Activated CD4-positive, alpha-beta memory T cell treated with anti-CD3 and anti-CD28 coated beads for 36 hours (primary cell): ENCODE results near the gene SLC66A1. TPM values are rescaled to one million over a fixed set of nuclear protein-coding genes. Genes with fewer than 3 reads are reported as not detected.

Source experiments
- CTCF ChIA-PET: fragments of 350-600 bp; sonication (Branson Sonifier 250); formaldehyde crosslinking; loops from one replicate; lab custom pipeline; 2021; ENCODE audit warnings: antibody characterized with exemption, inconsistent platforms; lab: Charles Lee
- POLR2A ChIA-PET: fragments of 350-600 bp; sonication (Branson Sonifier 250); formaldehyde crosslinking; loops from one replicate; lab custom pipeline; 2021; ENCODE audit warnings: antibody characterized with exemption; lab: Charles Lee
- DNase-seq: peaks from one replicate; pipeline ENCODE4 v3.0.0-alpha.2; 2020
- H3K27ac Mint-ChIP-seq: one replicate; pipeline ENCODE4 v1.8.0; 2021; ENCODE audit warnings: mixed read lengths
- H3K27me3 Mint-ChIP-seq: one replicate; pipeline ENCODE4 v1.8.0; 2021; ENCODE audit warnings: mixed read lengths
- H3K36me3 Mint-ChIP-seq: one replicate; pipeline ENCODE4 v1.8.0; 2021; ENCODE audit warnings: mixed read lengths
- H3K4me1 Mint-ChIP-seq: one replicate; pipeline ENCODE4 v1.8.0; 2021; ENCODE audit warnings: low read depth, mixed read lengths
- H3K4me3 Mint-ChIP-seq: one replicate; pipeline ENCODE4 v1.8.0; 2021; ENCODE audit warnings: mild to moderate bottlenecking, mixed read lengths
- H3K9me3 Mint-ChIP-seq: one replicate; pipeline ENCODE4 v1.8.0; 2021; ENCODE audit warnings: mixed read lengths
- intact Hi-C: fragments of 100-400 bp; cut with micrococcal nuclease; formaldehyde crosslinking; loops from one replicate; pipeline ENCODE4 v1.15.1; 2023
- total RNA-seq, 2 experiments: library from RNA; stranded (reverse); gene quantifications; one replicate each; pipeline ENCODE4 v1.2.3, GENCODE V29; 2021

The SLC66A1 gene
- total RNA-seq, 2 experiments from 2014 or later = 6.8 to 7.9 TPM

DNA sequence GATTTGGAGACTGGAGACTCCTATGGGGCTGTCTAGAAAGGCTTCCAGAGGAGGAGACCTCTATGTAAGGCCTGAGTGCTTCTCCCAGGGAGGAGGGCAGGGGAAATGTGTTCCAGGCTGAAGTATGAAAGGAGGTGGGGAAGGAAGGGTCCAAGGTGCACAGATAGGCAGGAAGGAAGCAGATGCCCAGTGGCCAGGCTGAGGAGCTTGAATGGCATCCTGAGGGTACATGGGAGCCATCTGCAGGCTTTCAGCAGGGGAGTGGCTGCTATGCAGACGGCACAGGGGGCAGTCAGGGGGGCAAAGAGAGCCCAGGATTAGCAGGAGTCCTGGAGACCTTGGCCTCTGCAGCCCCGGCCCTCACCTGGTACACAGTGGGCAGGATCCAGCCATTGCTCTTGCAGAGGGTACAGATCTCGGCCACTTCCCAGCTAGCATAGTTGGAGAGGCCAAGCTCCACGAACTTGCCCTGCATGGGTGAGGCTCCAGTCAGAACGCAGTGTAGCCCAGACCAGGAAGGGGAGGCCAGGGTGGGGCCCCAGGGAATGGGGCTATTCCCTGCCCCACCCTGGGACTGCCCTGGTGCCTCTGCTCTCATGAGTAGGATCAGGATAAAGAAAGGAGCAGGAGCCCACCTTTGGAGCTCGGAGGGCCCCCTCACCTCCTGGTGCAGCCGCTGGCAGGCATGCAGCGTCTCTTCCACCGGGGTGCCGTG lies 4.2 kb upstream of the SLC66A1 start:
- POLR2A ChIA-PET = no interaction called here
- Mint-ChIP-seq H3K27me3 (no peaks in the 10 kb centered on the region), H3K27ac (no peak overlapping the region), H3K4me1 (peaks cover 17% of the 10 kb centered on the region), H3K36me3 (peaks cover 25% of the 10 kb centered on the region), H3K4me3 (no peak overlapping the region), H3K9me3 (no peaks in the 10 kb centered on the region)
- intact Hi-C loops = no loop called here
- no peak for DNase-seq
- CTCF ChIA-PET = no interaction called here

DNA sequence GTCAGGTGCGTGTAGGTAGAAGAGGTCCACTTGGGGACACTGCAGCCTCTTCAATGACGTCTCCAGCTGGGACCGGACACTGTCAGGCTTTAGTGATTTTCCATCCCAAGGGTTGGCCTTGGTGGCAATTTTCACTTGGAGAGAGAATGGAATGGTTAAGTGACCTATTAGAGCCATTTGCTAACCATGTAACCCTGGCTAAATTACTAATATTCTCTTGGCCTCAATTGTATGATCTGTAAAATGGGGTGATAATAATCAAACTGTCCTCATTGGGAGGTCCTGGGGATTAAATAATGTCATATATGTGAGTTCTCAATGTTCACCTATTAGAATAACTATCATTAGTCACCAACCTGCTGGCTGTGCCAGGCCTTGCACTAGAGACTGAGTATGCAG lies 3.6 kb upstream of the SLC66A1 start:
- Mint-ChIP-seq H3K27ac (no peak overlapping the region), H3K27me3 (no peaks in the 10 kb centered on the region), H3K4me3 (no peak overlapping the region), H3K4me1 (peaks cover 23% of the 10 kb centered on the region), H3K36me3 (peaks cover 22% of the 10 kb centered on the region), H3K9me3 (no peaks in the 10 kb centered on the region)
- ChIA-PET POLR2A (no interaction called here), CTCF (no interaction called here)
- no peak for DNase-seq
- intact Hi-C loops = no loop called here

DNA sequence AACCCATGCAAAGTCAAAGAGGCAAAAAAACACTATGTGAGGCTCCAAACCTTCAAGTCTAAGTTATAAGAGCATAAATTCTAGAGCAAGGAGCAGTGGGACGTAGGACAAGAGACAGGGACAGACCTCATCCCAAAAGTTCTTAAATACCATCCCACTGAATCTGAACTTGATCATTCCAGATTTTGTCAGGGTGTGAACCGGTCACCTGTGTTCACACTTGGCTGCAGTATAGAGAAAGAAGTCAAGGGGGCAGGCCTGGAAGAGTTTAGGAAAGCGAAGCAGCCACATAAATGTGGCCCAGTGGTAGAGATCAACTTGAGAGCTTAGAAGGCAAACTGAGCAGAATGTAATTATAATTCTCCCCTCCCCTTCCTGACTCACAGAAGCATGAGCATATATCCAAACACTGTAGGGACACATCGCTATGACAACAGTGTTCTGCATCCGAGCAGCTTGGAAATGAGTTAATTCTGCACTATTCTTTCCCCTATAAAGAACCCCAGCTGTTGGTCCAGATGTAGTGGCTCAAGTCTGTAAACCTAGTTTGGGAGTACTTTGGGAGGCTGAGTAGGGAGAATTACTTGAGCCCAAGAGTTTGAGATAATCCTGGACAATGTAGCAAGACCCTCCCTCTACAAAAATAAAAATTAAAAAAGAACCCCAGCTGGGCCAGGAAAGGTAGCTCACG lies 2.9 kb upstream of the SLC66A1 start:
- no peak overlapping the region for H3K27ac Mint-ChIP-seq
- H3K4me3 Mint-ChIP-seq = no peak overlapping the region
- peaks cover 25% of the 10 kb centered on the region for H3K4me1 Mint-ChIP-seq
- intact Hi-C loops = no loop called here
- ChIA-PET CTCF (no interaction called here), POLR2A (no interaction called here)
- no peak for DNase-seq
- no peaks in the 10 kb centered on the region for H3K9me3 Mint-ChIP-seq
- H3K36me3 Mint-ChIP-seq = peaks cover 19% of the 10 kb centered on the region
- H3K27me3 Mint-ChIP-seq = no peaks in the 10 kb centered on the region

- no peak for DNase-seq
- H3K9me3 Mint-ChIP-seq = no peaks in the 10 kb centered on the region
- ChIA-PET CTCF (no interaction called here), POLR2A (no interaction called here)
- intact Hi-C loops = no loop called here
- H3K4me1 Mint-ChIP-seq = peaks cover 25% of the 10 kb centered on the region
- H3K36me3 Mint-ChIP-seq = peaks cover 12% of the 10 kb centered on the region
- H3K27ac Mint-ChIP-seq = no peak overlapping the region
- H3K27me3 Mint-ChIP-seq = no peaks in the 10 kb centered on the region
- H3K4me3 Mint-ChIP-seq = no peak overlapping the region
These were observed 2.1 kb upstream of the SLC66A1 start for GRCh38 chr1:19310061-19310460.

- POLR2A ChIA-PET = no interaction called here
- H3K27me3 Mint-ChIP-seq = no peaks in the 10 kb centered on the region
- H3K36me3 Mint-ChIP-seq = peaks cover 10% of the 10 kb centered on the region
- intact Hi-C loops = no loop called here
- H3K4me1 Mint-ChIP-seq = peaks cover 32% of the 10 kb centered on the region
- DNase-seq = no peak
- no peak overlapping the region for H3K27ac Mint-ChIP-seq
- CTCF ChIA-PET = interaction anchor here (0.6 to 1.6 kb wide), 3 partner anchors 22 to 111 kb away, joined by 3 read pairs; partner anchors contain the start of gene AKR7A3
- H3K4me3 Mint-ChIP-seq = peak overlapping the region; percentile 79
- no peaks in the 10 kb centered on the region for H3K9me3 Mint-ChIP-seq
These were observed 1.2 kb upstream of the SLC66A1 start for GRCh38 chr1:19310720-19311502.

- DNase-seq = peak; percentile 26
- Mint-ChIP-seq H3K27me3 (no peaks in the 10 kb centered on the region), H3K27ac (no peak overlapping the region), H3K4me1 (peaks cover 35% of the 10 kb centered on the region), H3K36me3 (peaks cover 10% of the 10 kb centered on the region), H3K9me3 (no peaks in the 10 kb centered on the region), H3K4me3 (peak overlapping the region; percentile 79)
- intact Hi-C loops = no loop called here
- ChIA-PET CTCF (interaction anchor here (0.6 to 1.6 kb wide), 4 partner anchors 23 to 112 kb away, joined by 3 read pairs; partner anchors contain the start of gene AKR7A3), POLR2A (no interaction called here)
These were observed 609 bp upstream of the SLC66A1 start for GRCh38 chr1:19311503-19311930.

- H3K27ac Mint-ChIP-seq = peak overlapping the region; percentile 35
- ChIA-PET POLR2A (interaction anchor here (1.0 kb wide), 1 partner anchor 55 kb away, joined by 3 read pairs; no protein-coding TSS in a partner anchor), CTCF (interaction anchor here (0.6 to 1.6 kb wide), 3 partner anchors 29 to 286 kb away, joined by 3 to 6 read pairs (median 4); no protein-coding TSS in a partner anchor)
- no peaks in the 10 kb centered on the region for H3K27me3 Mint-ChIP-seq
- peaks cover 35% of the 10 kb centered on the region for H3K4me1 Mint-ChIP-seq
- intact Hi-C loops = loop anchor here (2.0 kb wide), 1 partner anchor 56 kb away; no protein-coding TSS in a partner anchor
- no peaks in the 10 kb centered on the region for H3K9me3 Mint-ChIP-seq
- H3K4me3 Mint-ChIP-seq = peak overlapping the region; percentile 71
- no peak for DNase-seq
- no peaks in the 10 kb centered on the region for H3K36me3 Mint-ChIP-seq
These were observed 883 bp downstream of the SLC66A1 start for GRCh38 chr1:19312782-19313635.

GRCh38 chr1:19313636-19313959 lies 1.5 kb downstream of the SLC66A1 start:
- POLR2A ChIA-PET = no interaction called here
- intact Hi-C loops = loop anchor here (2.0 kb wide), 1 partner anchor 57 kb away; no protein-coding TSS in a partner anchor
- CTCF ChIA-PET = interaction anchor here (0.6 kb wide), 1 partner anchor 285 kb away, joined by 6 read pairs; no protein-coding TSS in a partner anchor
- Mint-ChIP-seq H3K4me1 (peaks cover 35% of the 10 kb centered on the region), H3K27me3 (no peaks in the 10 kb centered on the region), H3K4me3 (no peak overlapping the region), H3K9me3 (no peaks in the 10 kb centered on the region), H3K27ac (no peak overlapping the region), H3K36me3 (no peaks in the 10 kb centered on the region)
- no peak for DNase-seq

DNA sequence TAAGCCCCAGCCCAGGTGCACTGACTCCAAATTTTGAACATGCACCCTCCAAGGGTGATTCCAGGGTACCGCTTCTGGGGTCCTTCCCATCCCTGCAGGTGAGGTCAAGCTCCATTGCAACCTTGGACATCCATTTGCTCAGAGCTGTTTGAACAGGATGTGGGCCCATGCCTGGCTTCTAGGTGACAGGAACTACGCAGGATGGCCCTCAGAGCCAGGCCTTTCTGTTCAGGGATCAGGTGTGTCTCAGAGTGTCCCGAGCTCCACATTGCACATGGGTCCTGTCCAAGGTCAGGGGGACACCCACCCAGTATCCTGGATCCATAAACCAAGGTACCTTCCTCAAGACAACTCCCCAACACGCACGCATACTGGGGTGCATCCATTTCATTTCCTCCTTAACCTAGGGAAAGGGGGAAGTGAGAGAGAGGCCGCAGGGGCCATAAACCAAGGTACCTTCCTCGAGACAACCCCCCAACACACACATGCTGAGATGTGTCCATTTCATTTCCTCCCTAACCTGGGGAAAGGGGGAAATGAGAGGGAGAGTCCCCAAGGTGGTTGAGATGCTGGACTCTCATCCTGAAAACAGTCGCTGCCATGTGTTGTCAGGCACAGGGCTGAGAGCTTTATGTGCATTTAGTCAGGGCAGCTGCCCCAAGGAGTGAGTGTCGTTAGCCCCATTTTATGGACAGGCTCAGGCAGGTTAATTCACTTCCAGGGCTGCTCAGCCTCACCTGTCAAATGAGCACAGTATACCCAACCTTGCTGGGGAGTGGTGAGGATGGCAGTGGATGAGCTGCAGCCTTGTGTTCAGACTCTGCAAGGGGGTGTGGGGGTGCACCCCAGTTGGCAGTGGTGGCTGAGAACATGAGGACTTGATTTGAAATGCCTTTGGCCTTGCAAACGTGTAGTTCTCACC lies 2.1 kb downstream of the SLC66A1 start:
- POLR2A ChIA-PET = no interaction called here
- no peak for DNase-seq

DNA sequence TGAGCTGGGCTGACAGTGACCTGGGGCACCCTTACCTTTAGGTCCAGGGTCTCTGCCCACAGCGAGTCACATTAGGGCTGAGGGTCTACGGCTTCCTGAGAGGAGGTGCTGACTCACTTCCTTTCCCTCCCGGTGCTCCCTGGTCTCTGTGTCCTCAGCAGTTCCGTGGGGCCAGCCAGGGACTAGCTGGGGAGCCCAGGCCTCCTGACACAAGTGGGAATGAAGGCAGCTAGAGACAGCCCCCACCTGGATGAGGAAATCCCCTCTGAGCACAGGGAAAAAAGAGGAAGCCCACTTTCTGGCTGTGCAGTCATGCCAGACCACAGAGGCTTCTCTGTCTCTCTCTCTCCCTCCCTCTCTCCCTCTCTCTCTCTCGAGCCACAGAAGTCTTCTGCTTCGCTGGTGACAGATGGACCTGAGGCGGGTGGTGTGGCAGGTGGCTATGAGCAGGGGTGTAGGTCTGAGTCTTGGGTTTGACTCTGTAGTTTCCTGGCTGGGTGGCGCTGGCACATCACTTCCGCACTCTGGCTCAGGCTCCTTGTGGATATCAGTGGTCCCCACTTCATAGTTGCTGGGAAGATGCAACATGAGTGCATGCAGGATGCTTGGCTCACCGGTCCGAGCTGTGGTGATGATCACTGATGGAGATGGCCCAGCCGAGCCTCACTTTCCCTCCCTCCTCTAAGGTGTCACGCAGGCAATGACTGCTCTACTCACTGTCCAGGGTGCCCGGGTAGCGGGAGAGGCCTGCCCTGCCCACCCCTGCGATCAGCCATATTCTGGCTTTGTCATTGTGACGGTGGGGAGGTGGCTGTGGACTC lies 3.5 kb downstream of the SLC66A1 start:
- DNase-seq = no peak
- no peak overlapping the region for H3K4me3 Mint-ChIP-seq
- intact Hi-C loops = no loop called here
- CTCF ChIA-PET = no interaction called here
- H3K9me3 Mint-ChIP-seq = no peaks in the 10 kb centered on the region
- H3K4me1 Mint-ChIP-seq = peaks cover 28% of the 10 kb centered on the region
- POLR2A ChIA-PET = interaction anchor here (1.5 kb wide), 1 partner anchor 15 kb away, joined by 3 read pairs; no protein-coding TSS in a partner anchor
- H3K27me3 Mint-ChIP-seq = no peaks in the 10 kb centered on the region
- H3K27ac Mint-ChIP-seq = no peak overlapping the region
- H3K36me3 Mint-ChIP-seq = no peaks in the 10 kb centered on the region

More for the DNA sequence above, 2.1 kb downstream of the SLC66A1 start:
- H3K27me3 Mint-ChIP-seq = no peaks in the 10 kb centered on the region
- H3K9me3 Mint-ChIP-seq = no peaks in the 10 kb centered on the region
- intact Hi-C loops = loop anchor here (2.0 kb wide), 1 partner anchor 57 kb away; no protein-coding TSS in a partner anchor
- CTCF ChIA-PET = interaction anchor here (0.6 kb wide), 1 partner anchor 8 kb away, joined by 3 read pairs; no protein-coding TSS in a partner anchor
- H3K36me3 Mint-ChIP-seq = no peaks in the 10 kb centered on the region
- no peak overlapping the region for H3K27ac Mint-ChIP-seq
- no peak overlapping the region for H3K4me3 Mint-ChIP-seq
- peaks cover 31% of the 10 kb centered on the region for H3K4me1 Mint-ChIP-seq
